Activated T-cell treated with anti-CD3 and anti-CD28 coated beads, Interleukin-2, amount 50 U/mL, for 72 hours (primary cell): ENCODE measurements around the gene PDCL3. TPM values are rescaled to one million over a fixed set of nuclear protein-coding genes. Genes with fewer than 3 reads are reported as not detected.

Source experiments
- ATAC-seq, 2 donors: fragments of 150-1000 bp; cut with Tn5 transposase; replicated peaks in 1 of 2; 2 replicates each; pipeline ENCODE4 v1.10.0; 2021; ENCODE audit warnings: moderate library complexity in 2 of 2, mild to moderate bottlenecking in 1 of 2
- DNase-seq, 2 donors: peaks; one replicate each; pipeline ENCODE4 v3.0.0; 2021 to 2022; ENCODE audit warnings: mixed read lengths in 1 of 2
- H3K27ac Mint-ChIP-seq: one replicate; pipeline ENCODE4 v1.8.0; 2022; ENCODE audit warnings: mild to moderate bottlenecking, moderate library complexity, mixed read lengths
- H3K27me3 Mint-ChIP-seq: one replicate; pipeline ENCODE4 v1.8.0; 2022; ENCODE audit warnings: low read depth, mixed read lengths
- H3K36me3 Mint-ChIP-seq, 2 donors: one replicate each; pipeline ENCODE4 v1.8.0; 2022; ENCODE audit warnings: mixed read lengths in 2 of 2, mild to moderate bottlenecking in 1 of 2; ENCODE audit not compliant: insufficient read depth in 2 of 2
- H3K4me1 Mint-ChIP-seq: one replicate; pipeline ENCODE4 v1.8.0; 2022; ENCODE audit warnings: low read depth, mixed read lengths
- H3K4me3 Mint-ChIP-seq, 2 donors: one replicate each; pipeline ENCODE4 v1.8.0; 2022; ENCODE audit warnings: mild to moderate bottlenecking in 2 of 2, mixed read lengths in 2 of 2, moderate library complexity in 2 of 2
- H3K9me3 Mint-ChIP-seq, 2 donors: one replicate each; pipeline ENCODE4 v1.8.0; 2022; ENCODE audit warnings: mixed read lengths in 2 of 2
- total RNA-seq, 2 donors: library from RNA; stranded (reverse); gene quantifications; one replicate each; pipeline ENCODE4 v1.2.3, GENCODE V29; 2022

The PDCL3 gene
- 10 to 100 TPM; 30.8 to 36.8 TPM for total RNA-seq

DNA sequence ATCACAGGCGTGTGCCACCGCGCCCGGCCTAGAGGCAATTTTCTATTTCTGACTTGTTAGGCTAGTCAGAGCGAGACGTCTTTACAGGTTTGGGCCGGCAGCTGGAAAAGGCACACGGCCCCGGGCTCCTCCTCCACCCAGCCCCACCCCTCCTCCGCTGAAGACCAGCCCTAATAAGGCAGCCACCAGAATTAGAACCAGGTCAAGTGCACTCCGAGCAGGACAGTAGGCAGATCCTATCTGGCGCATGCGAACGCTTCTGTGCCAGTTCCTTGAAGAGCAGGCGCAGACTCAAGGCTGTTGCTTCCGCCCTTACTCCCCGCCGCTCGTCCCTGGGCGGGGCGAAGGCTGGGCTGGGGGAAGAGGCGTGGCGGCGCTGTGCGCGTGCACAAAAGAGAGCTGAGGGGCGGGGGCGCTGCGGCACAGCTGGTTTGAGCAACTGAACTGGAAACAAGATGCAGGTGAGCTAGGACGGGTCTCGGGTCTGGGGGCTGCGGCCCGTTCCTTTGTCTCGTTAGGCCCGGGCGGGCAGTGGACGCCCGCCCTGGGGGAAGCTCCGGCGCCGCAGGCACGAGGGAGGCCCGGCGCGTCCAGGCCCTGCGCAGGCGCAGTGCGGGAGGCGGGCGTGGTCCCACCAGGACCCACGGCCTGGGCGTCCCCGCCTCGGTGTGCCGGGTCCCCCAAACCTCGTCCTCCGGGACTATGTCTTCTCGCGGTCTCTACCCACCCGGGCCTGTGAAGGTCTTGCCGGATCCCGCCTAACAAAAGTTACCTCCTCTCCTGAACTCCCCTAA lies at the start of gene PDCL3:
PDCL3 (plus strand) TSS at position 381 of the 794 bp plus-strand sequence; CDS start at position 456, 75 bp downstream.
- peak within 1 kb of the TSS; percentile 78 for H3K27ac Mint-ChIP-seq
- ATAC-seq (peak; percentile 93), DNase-seq (peak; percentile 94 to 95)
- no peaks in the 10 kb centered on the region for H3K27me3 Mint-ChIP-seq
- peaks cover 46% of the 10 kb centered on the region for H3K4me1 Mint-ChIP-seq
- no peaks in the 10 kb centered on the region for H3K9me3 Mint-ChIP-seq
- H3K36me3 Mint-ChIP-seq: peaks cover 0 to 10% of the 10 kb centered on the region in 2 donors
- H3K4me3 Mint-ChIP-seq: peak within 1 kb of the TSS; percentile 82 to 92

DNA sequence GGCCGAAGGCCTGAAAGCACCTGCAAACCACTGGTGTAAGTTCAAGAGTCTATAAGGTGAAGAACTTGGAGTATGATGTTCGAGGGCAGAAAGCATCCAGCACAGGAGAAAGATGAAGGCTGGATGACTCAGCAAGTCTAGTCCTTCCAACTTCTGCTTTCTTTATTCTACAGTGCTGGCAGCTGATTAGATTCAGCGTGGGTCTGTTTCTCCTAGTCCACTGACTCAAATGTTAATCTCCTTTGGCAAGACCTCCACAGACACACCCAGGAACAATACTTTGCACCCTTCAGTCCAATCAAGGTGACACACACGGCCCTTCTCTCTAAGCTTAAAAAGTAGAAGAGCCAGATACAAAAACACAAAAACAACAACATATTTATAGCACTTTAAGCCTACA lies 49.1 kb upstream of the PDCL3 start:
- ATAC-seq: no peak
- H3K27ac Mint-ChIP-seq: no peak overlapping the region
- peaks cover 1 to 2% of the 10 kb centered on the region in 2 donors for H3K9me3 Mint-ChIP-seq
- H3K4me3 Mint-ChIP-seq: no peak overlapping the region
- no peaks in the 10 kb centered on the region for H3K36me3 Mint-ChIP-seq
- no peaks in the 10 kb centered on the region for H3K4me1 Mint-ChIP-seq
- DNase-seq: no peak
- peaks cover 1% of the 10 kb centered on the region for H3K27me3 Mint-ChIP-seq

DNA sequence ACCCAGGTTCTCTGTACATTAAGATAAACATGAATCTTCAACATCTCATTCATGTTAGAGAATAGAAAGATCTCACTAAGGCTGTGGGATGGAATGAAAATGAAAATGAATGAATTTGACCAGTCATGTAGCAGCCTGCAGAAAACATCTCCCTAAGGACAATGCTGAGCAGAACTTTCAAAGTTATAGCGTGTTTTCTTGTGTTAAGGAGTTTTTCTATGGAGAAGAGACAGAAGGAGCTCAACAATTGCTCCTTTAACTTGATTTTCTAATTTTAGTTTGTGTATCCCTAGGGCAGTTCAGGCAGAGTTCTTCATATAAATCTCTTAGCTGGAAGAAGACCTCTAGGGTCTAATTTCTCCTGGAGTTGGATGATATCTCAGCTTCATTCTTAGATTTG lies 45.2 kb upstream of the PDCL3 start:
- Mint-ChIP-seq H3K4me1 (no peaks in the 10 kb centered on the region), H3K27me3 (peaks cover 5% of the 10 kb centered on the region), H3K9me3 (peaks cover 0 to 2% of the 10 kb centered on the region in 2 donors), H3K4me3 (no peak overlapping the region), H3K36me3 (no peaks in the 10 kb centered on the region), H3K27ac (peak overlapping the region; percentile 9)
- DNase-seq (no peak), ATAC-seq (no peak)

DNA sequence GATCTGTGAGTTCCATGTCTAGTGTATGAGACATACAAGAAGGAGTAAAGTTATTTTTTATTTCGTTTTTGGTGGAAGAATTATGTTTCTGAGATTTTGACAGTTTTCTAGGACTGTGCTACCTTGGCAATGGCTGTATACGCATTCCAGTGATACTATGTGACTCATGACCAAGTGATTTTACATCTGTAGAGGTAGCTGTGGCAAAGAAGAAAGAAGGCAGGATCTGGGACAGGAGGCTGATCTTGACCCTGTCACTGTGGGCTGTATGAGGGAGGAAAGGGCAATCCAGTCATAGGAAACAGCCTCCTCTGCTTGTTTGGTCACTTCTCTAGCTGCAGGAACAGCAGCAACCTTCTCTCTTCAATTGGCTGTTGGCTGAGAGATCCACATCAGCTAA lies 44.0 kb upstream of the PDCL3 start:
- H3K27me3 Mint-ChIP-seq: peaks cover 5% of the 10 kb centered on the region
- H3K27ac Mint-ChIP-seq: no peak overlapping the region
- no peak for DNase-seq
- H3K9me3 Mint-ChIP-seq: peaks cover 0 to 2% of the 10 kb centered on the region in 2 donors
- H3K36me3 Mint-ChIP-seq: no peaks in the 10 kb centered on the region
- H3K4me1 Mint-ChIP-seq: no peaks in the 10 kb centered on the region
- H3K4me3 Mint-ChIP-seq: no peak overlapping the region
- ATAC-seq: no peak

DNA sequence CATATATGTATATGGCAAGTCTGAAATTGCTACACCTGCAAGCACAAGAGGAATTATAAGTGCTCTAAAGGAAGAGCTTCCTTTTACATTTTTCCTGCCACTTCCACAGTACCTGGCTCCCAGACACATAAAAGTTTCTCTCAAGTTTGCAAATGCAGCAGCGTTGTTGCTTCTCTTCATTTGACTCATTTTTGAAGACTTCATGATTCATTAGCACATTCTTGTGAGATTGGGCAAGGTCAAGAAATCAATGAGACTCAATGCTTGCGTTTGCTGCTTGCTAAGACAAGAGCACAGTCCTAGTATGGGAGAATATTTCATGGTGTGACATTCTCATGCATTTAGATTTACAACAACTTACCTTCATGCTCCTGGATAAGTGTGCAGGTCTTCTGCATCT lies 42.6 kb upstream of the PDCL3 start:
- H3K4me1 Mint-ChIP-seq: no peaks in the 10 kb centered on the region
- peaks cover 5% of the 10 kb centered on the region for H3K27me3 Mint-ChIP-seq
- DNase-seq (no peak), ATAC-seq (no peak)
- H3K9me3 Mint-ChIP-seq: peaks cover 0 to 2% of the 10 kb centered on the region in 2 donors
- H3K36me3 Mint-ChIP-seq: no peaks in the 10 kb centered on the region
- H3K4me3 Mint-ChIP-seq: no peak overlapping the region
- no peak overlapping the region for H3K27ac Mint-ChIP-seq

DNA sequence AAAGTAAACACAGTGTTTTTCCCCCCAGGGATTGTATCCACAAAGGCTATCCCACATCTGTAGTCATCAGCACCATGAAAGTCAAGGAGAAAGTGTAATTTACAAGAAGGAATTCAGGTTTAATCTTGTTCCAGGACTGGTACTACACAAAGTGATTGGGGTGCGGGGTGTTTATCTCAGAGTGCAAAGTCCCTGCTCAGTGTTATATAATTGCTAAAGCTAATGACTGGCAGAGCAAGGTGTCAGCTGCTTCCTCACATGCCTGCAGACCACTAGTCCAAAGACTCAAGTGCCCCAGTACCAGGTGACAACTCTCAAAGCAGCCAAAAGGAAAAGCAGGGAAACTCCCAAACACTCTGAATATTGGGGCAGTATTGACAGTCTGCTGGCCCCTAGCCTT lies 40.4 kb upstream of the PDCL3 start:
- DNase-seq (no peak), ATAC-seq (no peak)
- H3K4me3 Mint-ChIP-seq: no peak overlapping the region
- H3K9me3 Mint-ChIP-seq: peaks cover 0 to 2% of the 10 kb centered on the region in 2 donors
- peaks cover 5% of the 10 kb centered on the region for H3K27me3 Mint-ChIP-seq
- H3K4me1 Mint-ChIP-seq: no peaks in the 10 kb centered on the region
- H3K36me3 Mint-ChIP-seq: no peaks in the 10 kb centered on the region
- H3K27ac Mint-ChIP-seq: no peak overlapping the region

DNA sequence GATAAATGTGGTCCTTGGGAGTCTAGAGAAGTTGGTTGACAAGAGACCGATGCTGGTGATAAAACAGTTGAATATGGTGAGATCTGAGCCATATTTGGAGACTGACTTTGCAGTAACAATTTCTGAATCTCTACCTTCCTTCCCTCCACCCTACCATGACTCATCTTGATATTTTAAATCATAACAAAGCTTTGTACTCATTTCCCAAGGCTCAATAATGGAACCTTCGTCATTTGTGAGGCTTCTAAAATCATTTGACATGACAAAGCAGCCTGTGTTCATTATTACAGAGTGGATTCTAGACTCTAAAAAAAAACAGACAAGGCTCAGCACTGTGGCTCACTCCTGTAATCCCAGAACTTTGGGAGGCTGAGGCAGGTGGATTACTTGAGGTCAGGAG lies 38.5 kb upstream of the PDCL3 start:
- Mint-ChIP-seq H3K4me3 (no peak overlapping the region), H3K9me3 (peaks cover 0 to 2% of the 10 kb centered on the region in 2 donors), H3K36me3 (no peaks in the 10 kb centered on the region), H3K27me3 (no peaks in the 10 kb centered on the region), H3K27ac (no peak overlapping the region), H3K4me1 (no peaks in the 10 kb centered on the region)
- ATAC-seq: peak in 1 of 2 donors; percentile 62
- no peak for DNase-seq

DNA sequence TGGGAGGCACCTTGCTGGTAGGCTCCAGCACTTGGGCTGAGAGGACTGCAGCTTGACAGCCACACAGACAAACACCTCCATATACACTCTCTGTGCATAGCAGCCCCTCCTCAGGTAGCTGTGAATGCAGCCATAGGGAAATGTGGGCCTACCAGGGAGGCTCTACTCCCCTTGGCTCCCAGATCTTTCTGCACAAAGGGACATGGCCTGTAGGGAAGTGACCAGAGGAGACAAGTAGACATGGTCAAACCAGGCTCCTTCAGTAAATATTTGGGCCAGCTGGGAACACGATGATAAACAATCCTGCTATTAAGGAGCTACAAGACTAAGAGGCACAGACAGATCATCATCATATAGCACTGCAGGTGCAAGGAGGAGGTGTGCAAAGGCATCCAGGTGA lies 35.9 kb upstream of the PDCL3 start:
- Mint-ChIP-seq H3K27me3 (no peaks in the 10 kb centered on the region), H3K4me3 (no peak overlapping the region), H3K36me3 (no peaks in the 10 kb centered on the region), H3K27ac (no peak overlapping the region), H3K4me1 (peaks cover 9% of the 10 kb centered on the region), H3K9me3 (no peaks in the 10 kb centered on the region)
- DNase-seq (no peak), ATAC-seq (no peak)

DNA sequence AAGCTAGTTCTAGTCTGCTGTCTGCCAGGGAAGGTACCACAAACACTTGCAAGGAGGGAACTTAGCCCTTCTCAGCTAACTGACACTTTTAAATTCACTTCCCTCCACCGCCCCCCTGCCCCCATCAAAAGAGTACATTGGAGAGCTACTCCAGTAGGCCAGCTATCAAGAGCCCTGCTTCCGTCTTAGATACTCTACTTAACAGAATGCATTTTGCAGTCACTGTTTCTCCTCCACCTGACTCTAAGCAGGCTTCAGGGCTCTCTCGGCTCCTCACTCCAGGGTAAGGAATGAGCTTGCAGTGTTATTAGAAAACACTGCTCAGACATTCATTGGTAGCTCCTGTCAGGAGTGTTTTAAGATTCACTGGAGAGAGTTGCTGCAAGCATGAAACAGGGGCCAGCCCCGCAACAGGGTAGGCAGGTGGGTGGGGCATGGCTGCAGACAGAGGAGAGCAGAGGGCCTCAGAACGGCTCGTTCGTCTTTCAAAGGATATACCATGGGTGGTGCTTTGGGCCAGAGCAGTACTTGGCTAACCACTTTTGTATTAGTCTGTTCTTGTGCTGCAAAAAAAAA lies 35.3 kb upstream of the PDCL3 start:
- Mint-ChIP-seq H3K9me3 (no peaks in the 10 kb centered on the region), H3K4me1 (peaks cover 9% of the 10 kb centered on the region), H3K27ac (no peak overlapping the region), H3K4me3 (no peak overlapping the region), H3K36me3 (no peaks in the 10 kb centered on the region), H3K27me3 (no peaks in the 10 kb centered on the region)
- DNase-seq (no peak), ATAC-seq (no peak)

DNA sequence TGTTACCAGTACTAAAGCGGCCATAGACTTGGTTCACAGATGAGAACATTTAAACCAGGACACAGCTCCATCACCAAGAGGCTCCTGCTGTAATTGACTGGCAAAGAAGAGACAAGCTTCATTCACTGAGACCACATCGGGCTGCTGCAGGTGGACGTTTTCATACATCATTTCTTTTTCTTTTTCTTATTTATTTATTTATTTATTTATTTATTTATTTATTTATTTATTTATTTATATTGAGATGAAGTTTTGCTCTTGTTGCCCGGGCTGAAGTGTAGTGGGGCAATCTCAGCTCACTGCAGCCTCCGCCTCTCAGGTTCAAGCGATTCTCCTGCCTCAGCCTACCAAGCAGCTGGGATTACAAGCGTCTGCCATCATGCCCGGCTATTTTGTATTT lies 33.6 kb upstream of the PDCL3 start:
- Mint-ChIP-seq H3K4me1 (peaks cover 9% of the 10 kb centered on the region), H3K36me3 (peaks cover 0 to 2% of the 10 kb centered on the region in 2 donors), H3K9me3 (peaks cover 0 to 3% of the 10 kb centered on the region in 2 donors), H3K27me3 (no peaks in the 10 kb centered on the region), H3K4me3 (no peak overlapping the region), H3K27ac (no peak overlapping the region)
- ATAC-seq (no peak), DNase-seq (no peak)

DNA sequence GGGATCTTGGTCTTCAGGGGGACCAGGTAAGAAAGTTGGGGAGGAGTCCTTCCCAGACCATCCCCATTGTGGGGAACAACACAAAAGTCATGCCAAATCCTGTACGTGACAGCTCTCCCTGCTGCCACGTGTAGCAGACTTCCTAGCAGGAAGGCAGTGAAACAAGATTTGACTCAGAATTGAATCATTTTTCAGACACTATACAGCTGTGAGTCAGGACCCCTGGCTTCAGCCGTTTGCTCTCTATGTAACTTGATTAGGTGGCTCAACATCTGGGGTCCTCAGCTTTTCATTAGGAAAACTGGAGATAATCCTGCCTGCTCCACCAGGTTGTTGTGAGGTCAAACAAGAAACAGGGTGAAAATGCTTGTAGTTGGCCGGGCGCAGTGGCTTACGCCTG lies 32.9 kb upstream of the PDCL3 start:
- DNase-seq (no peak), ATAC-seq (no peak)
- H3K27ac Mint-ChIP-seq: no peak overlapping the region
- no peaks in the 10 kb centered on the region for H3K27me3 Mint-ChIP-seq
- H3K4me1 Mint-ChIP-seq: peaks cover 9% of the 10 kb centered on the region
- peaks cover 0 to 2% of the 10 kb centered on the region in 2 donors for H3K36me3 Mint-ChIP-seq
- no peak overlapping the region for H3K4me3 Mint-ChIP-seq
- H3K9me3 Mint-ChIP-seq: peaks cover 0 to 3% of the 10 kb centered on the region in 2 donors

DNA sequence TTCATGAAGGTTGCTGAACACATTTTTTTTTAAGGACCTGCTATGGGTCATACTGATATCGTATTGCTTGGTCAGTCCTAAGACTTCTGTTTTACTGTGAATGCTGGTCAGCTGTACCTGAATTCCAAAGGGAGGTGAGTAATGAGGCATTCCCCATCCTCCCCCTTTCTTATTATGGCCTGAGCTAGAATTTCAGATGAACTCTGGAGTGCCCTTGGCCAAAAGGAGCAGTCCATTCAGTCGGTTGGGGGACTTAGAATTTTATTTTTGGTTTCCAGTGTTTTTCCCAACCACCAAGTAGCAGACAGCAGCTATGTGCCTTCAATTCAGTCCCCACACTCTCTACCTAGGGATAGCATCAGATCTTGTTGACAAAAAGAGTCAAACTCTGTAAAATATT lies 26.9 kb upstream of the PDCL3 start:
- H3K4me1 Mint-ChIP-seq: peaks cover under 1% of the 10 kb centered on the region
- DNase-seq (no peak), ATAC-seq (no peak)
- peaks cover 0 to 2% of the 10 kb centered on the region in 2 donors for H3K36me3 Mint-ChIP-seq
- no peak overlapping the region for H3K27ac Mint-ChIP-seq
- H3K9me3 Mint-ChIP-seq: peaks cover 0 to 3% of the 10 kb centered on the region in 2 donors
- H3K4me3 Mint-ChIP-seq: no peak overlapping the region
- H3K27me3 Mint-ChIP-seq: no peaks in the 10 kb centered on the region

DNA sequence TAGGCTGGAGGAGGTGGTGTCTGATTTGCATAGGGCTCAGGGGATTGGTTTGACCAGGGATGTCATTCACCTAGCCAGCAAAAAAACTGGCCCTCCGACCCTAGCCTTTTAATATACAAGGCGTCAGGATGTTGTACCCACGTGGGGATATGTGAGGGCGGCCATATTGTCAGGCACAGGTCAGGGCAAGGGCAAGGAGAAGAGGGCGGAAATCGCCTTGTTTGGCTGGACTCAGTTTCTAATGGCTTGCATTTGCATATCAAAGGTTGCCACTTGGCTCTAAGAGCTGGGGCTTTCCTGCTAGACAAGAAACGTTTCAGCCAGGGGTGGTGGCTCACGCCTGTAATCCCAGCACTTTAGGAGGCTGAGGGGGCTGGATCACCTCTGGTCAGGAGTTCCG lies 24.9 kb upstream of the PDCL3 start:
- Mint-ChIP-seq H3K9me3 (peaks cover 0 to 3% of the 10 kb centered on the region in 2 donors), H3K27ac (no peak overlapping the region), H3K4me3 (no peak overlapping the region), H3K36me3 (peaks cover 0 to 2% of the 10 kb centered on the region in 2 donors), H3K4me1 (peaks cover 11% of the 10 kb centered on the region), H3K27me3 (no peaks in the 10 kb centered on the region)
- DNase-seq (no peak), ATAC-seq (no peak)
